Stimulated activated CD4-positive, alpha-beta T cell treated with anti-CD3 and anti-CD28 coated beads, TNF-alpha, amount 100 ng/mL, for 48 hours (primary cell): ENCODE results near the gene CCDC85C.

Experiments used
- DNase-seq, 3 donors: peaks; one replicate each; pipeline ENCODE4 v3.0.0-alpha.2; 2020; ENCODE audit warnings: low read depth in 3 of 3

The CCDC85C gene

GRCh38 chr14:99512110-99512449 lies 91.9 kb downstream of the CCDC85C start:
- DNase-seq, result no peak

- DNase-seq, result no peak
These were observed 92.4 kb downstream of the CCDC85C start for GRCh38 chr14:99511421-99512109.

GRCh38 chr14:99510556-99511139 lies 93.4 kb downstream of the CCDC85C start:
- DNase-seq, result no peak

- no peak for DNase-seq
These were observed 94.0 kb downstream of the CCDC85C start for GRCh38 chr14:99509871-99510555.

- DNase-seq, result no peak
These were observed 94.9 kb downstream of the CCDC85C start for GRCh38 chr14:99508896-99509629.

DNA sequence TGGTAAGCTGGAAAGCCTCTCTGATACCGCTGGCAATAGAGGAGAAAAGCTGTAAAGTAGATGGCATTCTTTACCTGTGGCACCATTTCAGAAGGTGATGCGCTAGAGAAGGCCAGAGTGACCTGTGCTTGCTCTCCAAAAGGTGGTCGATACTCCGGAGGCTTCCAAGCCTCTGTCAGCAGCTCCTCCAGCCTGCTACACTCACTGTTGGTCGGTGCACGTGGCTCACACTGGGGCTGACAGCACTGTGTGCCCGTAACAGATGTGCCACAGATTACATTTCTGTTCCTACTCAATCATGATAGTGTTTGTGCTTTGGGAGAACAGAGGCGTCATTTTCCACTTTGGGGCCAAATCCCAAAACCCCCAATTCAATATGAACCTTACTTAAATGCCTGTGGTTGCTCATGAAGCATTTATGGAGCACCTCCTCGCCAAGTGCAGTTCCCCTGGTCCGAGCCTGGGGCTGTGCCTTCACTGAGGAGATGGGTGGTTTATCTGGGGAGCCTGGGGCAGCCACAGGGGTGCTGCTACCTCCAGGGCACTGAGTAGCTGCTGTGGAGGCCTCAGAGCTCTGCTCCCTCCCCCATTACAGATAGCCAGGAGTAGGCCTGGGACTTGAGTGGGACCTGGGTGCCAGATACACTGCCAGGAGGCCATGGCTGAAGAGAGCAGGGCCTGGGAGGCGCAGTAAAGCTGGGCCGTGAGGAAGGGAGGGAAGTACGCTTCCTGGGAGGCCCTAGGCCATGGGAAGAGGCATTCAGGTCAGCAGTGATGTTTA lies 96.0 kb downstream of the CCDC85C start:
- DNase-seq, result no peak

DNA sequence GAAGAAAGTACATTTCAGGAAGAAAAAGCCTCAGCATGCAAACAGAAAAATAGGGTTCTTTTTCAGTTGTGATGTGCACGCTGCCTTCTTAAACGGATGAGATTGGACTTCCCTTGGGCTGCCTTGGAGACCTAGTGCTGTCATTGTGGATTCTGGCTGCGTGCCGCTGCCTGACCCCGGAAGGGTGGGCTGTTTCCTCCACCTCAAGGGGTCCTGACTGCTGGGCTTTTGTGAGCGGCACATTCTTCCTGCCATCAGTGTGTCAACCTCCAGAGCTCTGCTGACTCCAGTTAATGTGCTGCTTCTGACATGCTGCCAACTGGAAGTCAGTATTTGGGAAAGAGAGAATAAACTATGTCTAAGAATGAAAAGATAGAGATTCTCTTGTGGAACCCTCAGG lies 97.7 kb downstream of the CCDC85C start:
- DNase-seq, result no peak

DNA sequence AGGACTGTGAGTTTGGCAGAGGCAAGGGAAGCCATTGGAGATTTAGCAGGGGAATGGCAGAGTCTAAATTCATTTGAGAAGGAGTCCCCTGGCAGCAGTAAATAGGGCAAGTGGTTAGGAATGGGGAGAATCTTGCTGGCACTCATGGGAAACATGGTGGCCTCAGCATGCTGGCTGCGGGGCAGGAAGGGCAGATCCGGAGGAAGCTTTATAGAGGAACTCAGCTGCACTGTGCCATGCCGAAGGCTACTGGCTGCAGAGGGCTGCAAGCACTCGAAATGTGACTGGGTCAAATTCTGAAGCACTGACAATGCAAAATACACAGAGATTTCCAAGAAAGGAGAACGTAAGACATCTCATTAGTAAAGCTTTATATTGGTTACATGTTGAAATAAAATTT lies 98.9 kb downstream of the CCDC85C start:
- no peak for DNase-seq

DNA sequence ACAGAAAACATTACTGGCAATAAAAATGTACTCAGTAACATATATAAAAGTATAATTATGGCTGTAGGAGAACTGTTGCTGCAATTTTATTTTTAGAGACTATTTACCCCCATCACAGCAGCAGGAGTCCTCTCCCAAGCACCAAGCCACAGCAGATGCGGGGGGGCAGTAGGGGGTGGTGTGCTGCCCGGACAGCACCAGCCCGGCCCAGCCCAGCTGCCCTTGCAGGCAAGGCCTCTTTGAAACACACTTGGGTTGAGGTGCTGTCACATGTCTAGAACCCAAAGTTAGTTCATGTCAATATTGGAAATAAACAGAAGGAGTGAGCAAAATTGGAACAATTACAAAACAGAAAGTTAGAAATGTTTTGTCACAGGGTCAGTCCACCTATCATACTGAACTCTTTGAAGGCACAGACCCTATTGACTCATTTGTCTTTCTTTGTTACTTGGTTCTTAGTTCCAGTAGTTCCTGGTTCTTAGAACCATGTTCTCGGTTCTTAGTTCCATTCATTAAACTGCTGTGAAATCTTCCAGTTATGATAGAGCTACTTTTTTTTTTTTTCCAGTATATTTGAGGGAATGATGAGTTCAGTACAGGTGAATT lies 100.1 kb downstream of the CCDC85C start:
- no peak for DNase-seq

DNA sequence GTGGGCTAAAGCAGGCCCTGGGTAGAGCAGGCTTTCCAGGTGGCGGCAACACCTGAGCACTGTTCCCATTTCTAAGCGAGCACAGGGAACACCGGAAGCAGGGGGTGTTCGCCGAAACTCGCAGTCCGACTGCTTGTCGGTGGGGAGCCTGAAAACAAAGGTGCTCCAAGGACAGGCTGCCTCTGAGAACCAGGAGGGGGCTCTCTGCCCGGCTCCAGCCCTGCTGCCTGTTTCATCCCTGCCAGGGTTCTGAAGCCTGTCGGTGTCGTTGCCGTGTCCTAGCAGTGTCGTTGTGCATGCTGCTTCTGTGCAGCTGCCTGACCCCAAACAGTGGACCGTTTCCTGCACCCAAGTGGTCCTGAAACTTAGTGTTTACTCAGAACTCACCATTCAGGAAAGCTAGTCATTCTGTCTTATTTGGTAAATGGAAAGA lies 101.0 kb downstream of the CCDC85C start:
- no peak for DNase-seq

DNA sequence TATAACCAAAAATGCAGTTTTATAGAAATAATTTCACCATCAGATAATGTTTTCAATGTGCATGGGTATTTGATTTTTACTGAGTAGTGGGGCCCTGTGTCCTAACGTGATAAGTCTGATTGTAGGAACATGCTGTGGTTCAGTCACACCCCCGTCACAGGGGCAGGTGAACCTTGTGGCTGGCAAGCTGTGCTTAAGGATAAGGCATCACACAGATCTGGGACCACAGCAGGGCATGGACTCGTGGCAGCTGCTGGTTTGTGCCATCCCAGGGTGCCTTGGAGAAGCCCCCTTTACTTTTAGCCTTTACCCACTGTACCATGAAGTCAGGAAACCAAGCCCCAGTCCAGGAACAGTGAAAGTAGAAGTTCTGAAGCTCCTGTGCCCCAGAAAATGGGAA lies 106.1 kb downstream of the CCDC85C start:
- no peak for DNase-seq

DNA sequence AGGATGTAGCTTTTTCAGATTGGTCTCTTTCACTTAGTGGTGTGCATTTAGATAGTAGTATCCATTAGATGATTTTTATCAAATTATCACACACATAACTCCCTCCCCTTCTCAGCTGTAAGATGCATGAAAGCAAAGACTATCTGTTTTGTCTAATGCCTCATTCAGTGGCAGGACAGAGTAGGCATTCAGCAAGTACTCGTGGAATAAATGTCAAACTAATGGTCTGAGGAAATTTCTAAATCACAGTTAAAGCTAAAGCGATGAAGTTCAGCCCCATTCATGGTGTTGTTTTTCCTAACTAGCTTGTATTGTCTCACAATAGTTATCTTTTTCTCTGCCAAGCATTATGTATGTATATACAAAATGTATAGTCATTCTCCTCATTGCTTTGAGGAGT lies 106.7 kb downstream of the CCDC85C start:
- DNase-seq, result no peak

DNA sequence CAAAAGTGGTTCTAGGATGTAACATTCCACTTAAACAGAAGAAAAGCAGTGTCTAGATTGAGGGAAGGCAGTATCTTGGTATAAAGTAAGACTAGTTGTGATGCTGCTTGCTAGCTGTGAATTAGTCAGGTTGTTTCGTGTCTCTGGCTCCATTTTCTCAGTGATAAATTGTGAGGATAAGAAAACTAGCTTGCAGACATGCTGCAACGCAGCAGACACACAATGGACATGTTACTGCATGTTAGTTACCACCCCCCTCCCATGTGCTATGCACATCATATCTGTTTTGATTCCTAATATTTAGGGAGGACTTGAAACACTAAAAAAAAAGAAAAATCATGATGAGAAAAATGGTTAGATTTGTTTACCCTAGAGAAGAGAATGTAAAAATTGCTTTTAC lies 119.9 kb downstream of the CCDC85C start:
- DNase-seq, result no peak

DNA sequence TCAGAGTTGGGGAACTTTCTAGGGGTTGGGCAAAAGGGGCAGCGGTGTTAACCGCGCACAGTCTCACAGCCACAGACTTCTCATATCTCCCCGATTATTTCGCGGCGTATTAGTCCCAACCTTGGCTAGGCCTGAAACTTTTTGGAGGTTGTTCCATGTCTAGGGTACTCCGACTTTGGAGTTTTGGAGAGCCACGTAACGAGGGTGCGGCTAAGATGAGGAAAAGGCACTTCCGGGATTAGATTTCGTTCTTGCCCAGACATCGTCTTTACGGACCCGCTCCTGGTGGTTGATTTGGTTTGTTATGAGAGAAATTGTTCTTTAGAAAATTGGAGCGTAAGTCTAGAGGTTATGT lies 122.3 kb downstream of the CCDC85C start:
- no peak for DNase-seq

DNA sequence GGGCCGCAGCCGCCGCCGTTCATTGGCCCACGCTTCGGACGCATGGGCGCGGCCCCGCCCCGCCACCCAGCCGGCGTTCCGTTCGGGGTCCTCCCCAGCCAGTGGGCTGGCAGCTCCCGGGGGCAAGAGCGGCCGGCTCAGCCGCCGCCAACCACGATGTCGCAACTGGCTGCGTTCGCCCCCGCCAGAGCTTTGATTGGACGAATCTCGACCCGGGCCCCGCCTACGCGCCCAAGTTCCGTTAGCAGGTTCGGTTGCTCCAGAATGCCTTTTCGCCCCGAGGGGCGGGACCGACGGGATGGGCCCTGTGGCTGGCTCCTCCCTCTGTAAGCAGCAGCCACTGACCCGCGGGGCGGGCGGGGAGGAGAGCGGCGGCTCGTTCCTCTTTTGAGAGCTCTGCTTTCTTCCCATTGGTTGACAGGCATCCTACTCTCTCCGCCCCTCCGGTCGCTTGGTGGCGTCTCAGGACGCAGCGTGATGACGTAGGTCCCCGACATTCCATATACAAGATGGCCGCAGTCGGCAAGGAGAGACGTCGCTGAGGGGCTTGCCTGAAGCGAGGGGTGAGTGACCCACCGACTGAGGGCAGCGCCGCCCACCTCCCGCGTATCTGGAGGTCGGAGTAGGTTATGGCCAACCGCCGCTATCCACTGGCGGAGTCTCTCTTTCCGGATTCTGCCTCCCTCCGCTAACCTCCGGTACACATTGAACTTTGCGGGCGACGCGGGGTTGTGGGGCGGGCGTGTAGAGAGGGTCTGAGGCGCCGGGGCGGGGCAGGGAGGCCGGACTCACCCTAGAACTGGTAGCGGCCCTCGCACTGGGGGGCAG lies 122.9 kb downstream of the CCDC85C start, which contains the start of gene CCNK:
CCNK (plus strand) TSS at position 493 of the 828 bp plus-strand sequence. CDS start 11,269 bp downstream, outside the sequence.
- DNase-seq, result peak; percentile 99 to 100 (median 100)

DNA sequence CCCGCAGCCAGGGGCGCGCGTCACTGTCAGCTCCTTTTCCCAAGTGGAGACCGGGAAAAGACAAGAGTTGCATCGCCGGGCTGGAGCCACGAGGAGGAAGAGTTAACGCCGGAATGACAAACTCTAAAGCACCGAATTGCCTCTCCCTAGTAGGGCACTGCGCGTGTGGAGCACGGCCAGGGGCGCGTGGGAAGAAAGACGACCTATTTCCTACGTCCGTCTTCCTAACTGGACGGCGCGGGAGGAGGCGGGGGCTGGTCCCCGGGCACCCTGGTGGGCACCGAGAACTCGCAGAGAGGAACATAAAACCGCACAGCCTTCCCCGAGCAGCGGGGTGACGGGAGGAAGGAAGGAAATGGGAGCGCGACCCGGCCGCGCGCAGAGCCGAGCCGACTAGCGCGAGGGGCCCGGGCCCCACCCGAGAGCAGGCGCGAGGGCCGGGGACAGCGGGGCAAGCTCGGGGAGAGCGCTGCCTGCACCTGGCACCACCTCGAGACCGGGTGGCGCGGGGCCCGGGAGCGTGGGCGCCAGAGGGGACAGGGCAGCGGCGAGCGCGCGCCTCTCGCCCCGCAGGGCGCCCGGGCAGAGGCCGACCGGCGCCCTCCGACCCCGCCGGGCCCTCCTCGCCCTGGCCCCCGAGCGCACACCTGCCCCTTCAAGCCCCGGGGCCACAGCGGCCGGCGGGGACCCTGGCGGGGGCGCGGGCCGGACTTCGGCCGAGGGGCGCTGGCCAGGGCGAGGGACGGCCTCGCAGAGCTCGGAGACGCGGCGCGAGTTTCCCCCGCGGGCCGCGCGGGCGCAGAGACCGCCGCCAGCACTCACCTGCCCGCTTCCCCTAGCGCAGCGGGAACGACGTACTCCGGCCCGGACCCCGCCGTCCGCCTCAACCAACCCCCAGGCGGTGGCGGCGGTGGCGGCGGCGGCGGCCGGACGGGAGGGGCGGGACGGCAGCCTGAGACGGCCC lies 123.8 kb downstream of the CCDC85C start, which contains the start of gene SETD3:
SETD3 (minus strand) TSS at position 954 of the 964 bp plus-strand sequence. CDS start 15,054 bp downstream, outside the sequence.
- DNase-seq, result peak; percentile 0 to 33 (median 12)

DNA sequence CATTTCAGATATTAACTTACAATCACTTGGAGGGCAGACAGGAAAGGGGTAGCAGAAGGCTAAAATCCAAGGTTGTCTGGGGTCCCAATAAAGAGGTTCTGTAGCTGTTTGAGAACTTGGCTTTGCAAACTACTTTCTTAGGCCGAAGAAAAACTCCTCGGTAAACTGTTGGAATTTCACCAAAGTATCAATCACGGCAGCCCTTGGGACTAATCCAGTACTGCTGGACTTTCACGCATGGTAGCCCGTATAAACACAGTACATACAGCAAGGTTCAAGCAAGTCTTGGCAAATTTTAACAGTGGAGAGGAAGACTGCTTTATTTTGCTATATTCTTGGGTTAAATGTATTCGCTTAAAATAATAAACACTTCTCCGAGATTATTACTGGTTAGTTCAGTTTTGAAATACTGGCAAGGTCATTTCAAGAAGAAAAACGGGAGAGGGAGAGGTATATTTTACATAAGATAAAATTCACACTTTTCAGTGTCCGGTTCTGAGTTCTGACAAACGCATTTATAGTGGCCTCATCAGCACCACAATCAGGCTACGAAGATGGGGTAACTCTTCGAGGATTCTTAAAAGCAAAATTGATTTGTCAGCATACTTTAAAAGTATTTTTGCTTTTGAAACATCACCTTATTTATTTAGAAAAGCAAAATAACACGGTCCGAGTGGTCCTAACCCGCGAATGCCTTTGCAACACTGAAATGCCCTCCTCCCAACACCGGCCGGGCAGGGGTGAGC lies 124.7 kb downstream of the CCDC85C start:
- DNase-seq, result no peak

GRCh38 chr14:99478128-99478527 lies 125.9 kb downstream of the CCDC85C start:
- no peak for DNase-seq
